ENCODE results near the gene NUP54.

- TF ChIP-seq, protein P1, sequence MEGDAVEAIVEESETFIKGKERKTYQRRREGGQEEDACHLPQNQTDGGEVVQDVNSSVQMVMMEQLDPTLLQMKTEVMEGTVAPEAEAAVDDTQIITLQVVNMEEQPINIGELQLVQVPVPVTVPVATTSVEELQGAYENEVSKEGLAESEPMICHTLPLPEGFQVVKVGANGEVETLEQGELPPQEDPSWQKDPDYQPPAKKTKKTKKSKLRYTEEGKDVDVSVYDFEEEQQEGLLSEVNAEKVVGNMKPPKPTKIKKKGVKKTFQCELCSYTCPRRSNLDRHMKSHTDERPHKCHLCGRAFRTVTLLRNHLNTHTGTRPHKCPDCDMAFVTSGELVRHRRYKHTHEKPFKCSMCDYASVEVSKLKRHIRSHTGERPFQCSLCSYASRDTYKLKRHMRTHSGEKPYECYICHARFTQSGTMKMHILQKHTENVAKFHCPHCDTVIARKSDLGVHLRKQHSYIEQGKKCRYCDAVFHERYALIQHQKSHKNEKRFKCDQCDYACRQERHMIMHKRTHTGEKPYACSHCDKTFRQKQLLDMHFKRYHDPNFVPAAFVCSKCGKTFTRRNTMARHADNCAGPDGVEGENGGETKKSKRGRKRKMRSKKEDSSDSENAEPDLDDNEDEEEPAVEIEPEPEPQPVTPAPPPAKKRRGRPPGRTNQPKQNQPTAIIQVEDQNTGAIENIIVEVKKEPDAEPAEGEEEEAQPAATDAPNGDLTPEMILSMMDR (IDR thresholded peaks at IDR 0.05) = no peak
- no peak for TF ChIP-seq POLR2A (IDR thresholded peaks at IDR 0.05)
Observed at GRCh38 chr4:76166480-76166879, 18.3 kb upstream of the NUP54 start.
